Liver (tissue), 9 donors: Measurements from ENCODE around the gene SIGLEC6. TPM values are rescaled to one million over a fixed set of nuclear protein-coding genes. Genes with fewer than 3 reads are reported as not detected.

Experiments used
- DNase-seq: peaks from one replicate; pipeline ENCODE4 v3.0.0-alpha.2; 2017; ENCODE audit warnings: low spot score
- H3K27ac ChIP-seq, 2 donors: one replicate each; pipeline ENCODE4 v1.7.0; 2013; ENCODE audit warnings: inconsistent platforms in 2 of 2, low read length in 2 of 2, control low read depth in 1 of 2, low read depth in 1 of 2, mild to moderate bottlenecking in 1 of 2
- H3K27me3 ChIP-seq, 4 donors: one replicate each; pipeline versions ENCODE4 v1.6.1 to v1.7.0; 2013; ENCODE audit warnings: low read length in 3 of 4, inconsistent platforms in 1 of 4, mild to moderate bottlenecking in 1 of 4, moderate library complexity in 1 of 4; ENCODE audit not compliant: control insufficient read depth in 4 of 4, insufficient read depth in 4 of 4
- H3K36me3 ChIP-seq, 4 donors: one replicate each; pipeline versions ENCODE4 v1.6.1 to v1.7.0; 2013; ENCODE audit warnings: low read length in 3 of 4, mild to moderate bottlenecking in 3 of 4, low read depth in 1 of 4, moderate library complexity in 1 of 4; ENCODE audit not compliant: control insufficient read depth in 4 of 4, insufficient read depth in 3 of 4
- H3K4me1 ChIP-seq, 4 donors: one replicate each; pipeline versions ENCODE4 v1.6.1 to v1.7.0; 2013; ENCODE audit warnings: low read length in 3 of 4, mild to moderate bottlenecking in 3 of 4, moderate library complexity in 1 of 4; ENCODE audit not compliant: control insufficient read depth in 4 of 4, insufficient read depth in 4 of 4
- H3K4me3 ChIP-seq, 3 donors: one replicate each; pipeline versions ENCODE4 v1.6.1 to v1.7.0; 2013; ENCODE audit warnings: low read length in 3 of 3, control low read depth in 1 of 3, low read depth in 1 of 3, mild to moderate bottlenecking in 1 of 3
- H3K9ac ChIP-seq, 2 donors: one replicate each; pipeline ENCODE4 v1.7.0; 2013; ENCODE audit warnings: low read length in 2 of 2, mild to moderate bottlenecking in 2 of 2, moderate library complexity in 2 of 2, control low read depth in 1 of 2, low read depth in 1 of 2
- H3K9me3 ChIP-seq, 4 donors: one replicate each; pipeline versions ENCODE4 v1.6.1 to v1.7.0; 2013; ENCODE audit warnings: low read length in 3 of 4; ENCODE audit not compliant: control insufficient read depth in 4 of 4
- EGR1 ChIP-seq, 2 donors: IDR thresholded peaks; 2 replicates each; pipeline ENCODE4 v1.6.1; 2016 to 2018; ENCODE audit warnings: antibody characterized with exemption in 2 of 2, low read depth in 2 of 2
- FOXA1 ChIP-seq: IDR thresholded peaks from 2 replicates; pipeline ENCODE4 v1.6.1; 2016; ENCODE audit warnings: antibody characterized with exemption
- FOXA2 ChIP-seq: IDR thresholded peaks from 2 replicates; pipeline ENCODE4 v1.6.1; 2016; ENCODE audit warnings: antibody characterized with exemption
- GABPA ChIP-seq, 2 donors: IDR thresholded peaks in 1 of 2; conservative IDR thresholded peaks in 1 of 2; 2 replicates each; pipeline ENCODE4 v1.6.1; 2016; ENCODE audit warnings: antibody characterized with exemption in 2 of 2, mild to moderate bottlenecking in 1 of 2, moderate library complexity in 1 of 2
- RAD21 ChIP-seq, 2 donors: IDR thresholded peaks; 2 replicates each; pipeline ENCODE4 v1.6.1; 2016; ENCODE audit warnings: antibody characterized with exemption in 2 of 2, mild to moderate bottlenecking in 2 of 2
- SP1 ChIP-seq: IDR thresholded peaks from 2 replicates; pipeline ENCODE4 v1.6.1; 2018; ENCODE audit warnings: antibody characterized with exemption, mild to moderate bottlenecking
- TAF1 ChIP-seq: conservative IDR thresholded peaks from 2 replicates; pipeline ENCODE4 v1.6.1; 2016; ENCODE audit warnings: antibody characterized with exemption, mild to moderate bottlenecking
- YY1 ChIP-seq: IDR thresholded peaks from 2 replicates; pipeline ENCODE4 v1.6.1; 2016; ENCODE audit warnings: antibody characterized with exemption, mild to moderate bottlenecking
- WGBS: extraction: QIAGEN DNeasy Blood & Tissue Kit; methylation state at CpG from one replicate; pipeline ENCODE4 v1.1.7; 2013; 5-methylcytosine and 5-hydroxymethylcytosine counted together
- polyA plus RNA-seq, 2 donors: library from polyadenylated mRNA; stranded (reverse) in 1 of 2; unstranded in 1 of 2; fragments of 200-250 nt in 1 of 2; fragments of >200 nt in 1 of 2; fragmentation: Nextera tagmentation in 1 of 2; extraction: Ambion mirVana in 1 of 2; gene quantifications; one replicate each; pipeline versions ENCODE4 v1.2.1 to v1.2.3, GENCODE V29; 2013 to 2015
- total RNA-seq, 2 donors: library from RNA; depleted of rRNA; stranded (reverse); fragments of >200 nt; gene quantifications; one replicate each; pipeline ENCODE4 v1.2.3, GENCODE V29; 2014
- TF ChIP-seq, protein P1 (sequence below): IDR thresholded peaks from 2 replicates; pipeline ENCODE4 v1.6.1; 2016; ENCODE audit warnings: antibody characterized with exemption
- TF ChIP-seq, protein P2 (sequence below): IDR thresholded peaks from 2 replicates; pipeline ENCODE4 v1.6.1; 2016; ENCODE audit warnings: antibody characterized with exemption
- TF ChIP-seq, protein P3 (sequence below): fragments of 150-350 bp; IDR thresholded peaks from 2 replicates; pipeline ENCODE4 v1.5.1; 2017; ENCODE audit warnings: improper control_type of control experiment, low read depth, low read length; ENCODE audit not compliant: missing input control
- TF ChIP-seq, protein P4 (sequence below): IDR thresholded peaks from 2 replicates; pipeline ENCODE4 v1.6.1; 2016; ENCODE audit warnings: antibody characterized with exemption
- donor health status: healthy.
- donor health status: healthy.
- donor health status: healthy.
- donor health status: healthy.
- donor health status: healthy.

Gene SIGLEC6
- total and polyA plus RNA-seq, 4 donors = 0.08 to 0.47 (median 0.08) TPM; not detected in 1

DNA sequence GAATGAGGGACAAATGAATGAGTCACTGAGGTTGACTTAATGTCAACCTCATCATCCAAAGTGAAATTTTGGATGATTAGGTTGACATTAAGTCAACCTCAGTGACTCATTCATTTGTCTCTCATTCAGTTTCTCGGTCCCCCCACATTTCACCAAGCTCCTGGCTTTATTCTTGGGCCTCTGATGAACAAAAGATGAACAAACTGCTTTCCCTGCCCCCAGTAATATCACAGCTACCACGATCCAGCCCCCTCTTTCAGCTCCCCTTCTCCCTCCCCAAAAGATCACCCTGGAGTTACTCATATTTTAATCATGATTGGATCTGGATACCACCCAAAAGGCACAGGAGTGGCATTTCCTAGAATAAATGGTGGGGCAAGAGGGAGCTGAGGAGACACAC is 42.4 kb downstream of the SIGLEC6 start:
- WGBS = 32% methylated on average over 2 of the region's 2 CpGs
- no peak overlapping the region for H3K27ac ChIP-seq

DNA sequence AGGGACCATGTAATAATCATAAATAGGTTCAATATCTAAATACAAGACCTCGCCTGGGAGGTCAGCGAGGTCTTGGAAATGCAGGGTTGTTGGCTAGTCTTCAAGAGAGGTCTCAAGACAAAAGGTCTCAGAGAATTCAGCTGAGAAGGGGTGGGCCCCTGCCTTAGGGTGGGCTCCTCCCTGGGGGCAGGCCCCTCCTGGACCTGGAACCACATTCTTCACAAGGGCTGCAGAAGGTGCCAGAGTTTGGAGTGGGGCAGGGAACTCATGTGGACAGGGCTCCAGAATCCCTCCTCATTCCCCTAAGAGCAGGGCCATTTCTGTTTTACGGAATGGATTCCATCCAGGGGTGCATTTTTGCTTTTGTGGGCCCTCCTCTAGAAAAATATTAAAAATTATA is 43.0 kb downstream of the SIGLEC6 start:
- no peak overlapping the region for H3K4me3 ChIP-seq
- no peaks in the 10 kb centered on the region for H3K36me3 ChIP-seq
- WGBS = 58% methylated on average over 3 of the region's 3 CpGs
- no peaks in the 10 kb centered on the region for H3K4me1 ChIP-seq
- H3K27me3 ChIP-seq = peaks cover 0 to 7% (median 4%) of the 10 kb centered on the region in 4 donors
- no peaks in the 10 kb centered on the region for H3K9me3 ChIP-seq
- no peak for DNase-seq
- H3K27ac ChIP-seq = no peak overlapping the region
- H3K9ac ChIP-seq = no peak overlapping the region
- TF ChIP-seq, protein P1, sequence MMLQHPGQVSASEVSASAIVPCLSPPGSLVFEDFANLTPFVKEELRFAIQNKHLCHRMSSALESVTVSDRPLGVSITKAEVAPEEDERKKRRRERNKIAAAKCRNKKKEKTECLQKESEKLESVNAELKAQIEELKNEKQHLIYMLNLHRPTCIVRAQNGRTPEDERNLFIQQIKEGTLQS = no peak
- TF ChIP-seq, protein P2, sequence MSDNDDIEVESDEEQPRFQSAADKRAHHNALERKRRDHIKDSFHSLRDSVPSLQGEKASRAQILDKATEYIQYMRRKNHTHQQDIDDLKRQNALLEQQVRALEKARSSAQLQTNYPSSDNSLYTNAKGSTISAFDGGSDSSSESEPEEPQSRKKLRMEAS = no peak
- TF ChIP-seq RAD21 (IDR thresholded peaks at IDR 0.05) (no peak), SP1 (no peak), GABPA (IDR thresholded peaks at IDR 0.05 in 1 of 2, conservative IDR thresholded peaks at IDR 0.05 in 1 of 2) (no peak), YY1 (no peak), TAF1 (no peak), FOXA1 (no peak)
- TF ChIP-seq, protein P3, sequence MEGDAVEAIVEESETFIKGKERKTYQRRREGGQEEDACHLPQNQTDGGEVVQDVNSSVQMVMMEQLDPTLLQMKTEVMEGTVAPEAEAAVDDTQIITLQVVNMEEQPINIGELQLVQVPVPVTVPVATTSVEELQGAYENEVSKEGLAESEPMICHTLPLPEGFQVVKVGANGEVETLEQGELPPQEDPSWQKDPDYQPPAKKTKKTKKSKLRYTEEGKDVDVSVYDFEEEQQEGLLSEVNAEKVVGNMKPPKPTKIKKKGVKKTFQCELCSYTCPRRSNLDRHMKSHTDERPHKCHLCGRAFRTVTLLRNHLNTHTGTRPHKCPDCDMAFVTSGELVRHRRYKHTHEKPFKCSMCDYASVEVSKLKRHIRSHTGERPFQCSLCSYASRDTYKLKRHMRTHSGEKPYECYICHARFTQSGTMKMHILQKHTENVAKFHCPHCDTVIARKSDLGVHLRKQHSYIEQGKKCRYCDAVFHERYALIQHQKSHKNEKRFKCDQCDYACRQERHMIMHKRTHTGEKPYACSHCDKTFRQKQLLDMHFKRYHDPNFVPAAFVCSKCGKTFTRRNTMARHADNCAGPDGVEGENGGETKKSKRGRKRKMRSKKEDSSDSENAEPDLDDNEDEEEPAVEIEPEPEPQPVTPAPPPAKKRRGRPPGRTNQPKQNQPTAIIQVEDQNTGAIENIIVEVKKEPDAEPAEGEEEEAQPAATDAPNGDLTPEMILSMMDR = no peak
- TF ChIP-seq, protein P4, sequence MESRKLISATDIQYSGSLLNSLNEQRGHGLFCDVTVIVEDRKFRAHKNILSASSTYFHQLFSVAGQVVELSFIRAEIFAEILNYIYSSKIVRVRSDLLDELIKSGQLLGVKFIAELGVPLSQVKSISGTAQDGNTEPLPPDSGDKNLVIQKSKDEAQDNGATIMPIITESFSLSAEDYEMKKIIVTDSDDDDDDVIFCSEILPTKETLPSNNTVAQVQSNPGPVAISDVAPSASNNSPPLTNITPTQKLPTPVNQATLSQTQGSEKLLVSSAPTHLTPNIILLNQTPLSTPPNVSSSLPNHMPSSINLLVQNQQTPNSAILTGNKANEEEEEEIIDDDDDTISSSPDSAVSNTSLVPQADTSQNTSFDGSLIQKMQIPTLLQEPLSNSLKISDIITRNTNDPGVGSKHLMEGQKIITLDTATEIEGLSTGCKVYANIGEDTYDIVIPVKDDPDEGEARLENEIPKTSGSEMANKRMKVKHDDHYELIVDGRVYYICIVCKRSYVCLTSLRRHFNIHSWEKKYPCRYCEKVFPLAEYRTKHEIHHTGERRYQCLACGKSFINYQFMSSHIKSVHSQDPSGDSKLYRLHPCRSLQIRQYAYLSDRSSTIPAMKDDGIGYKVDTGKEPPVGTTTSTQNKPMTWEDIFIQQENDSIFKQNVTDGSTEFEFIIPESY = no peak

More for the DNA sequence above, 42.4 kb downstream of the SIGLEC6 start:
- no peak overlapping the region for H3K4me3 ChIP-seq
- H3K27me3 ChIP-seq = peaks cover 2 to 7% (median 2%) of the 10 kb centered on the region in 4 donors
- H3K36me3 ChIP-seq = no peaks in the 10 kb centered on the region
- no peaks in the 10 kb centered on the region for H3K4me1 ChIP-seq
- no peak for TF ChIP-seq EGR1 (IDR thresholded peaks at IDR 0.05; ENCODE audit: low read depth in 2 of 2)
- TF ChIP-seq, protein P3 = no peak
- TF ChIP-seq, protein P1 = no peak
- TF ChIP-seq FOXA2 = no peak
- TF ChIP-seq TAF1 = no peak
- DNase-seq = no peak
- no peaks in the 10 kb centered on the region for H3K9me3 ChIP-seq
- no peak overlapping the region for H3K9ac ChIP-seq
